LoVo (cell line): ENCODE data around the gene ROMO1.

ENCODE experiments used
- DNase-seq: peaks from one replicate; pipeline ENCODE4 v3.0.0-alpha.2; 2016; ENCODE audit warnings: low spot score

The ROMO1 gene

GRCh38 chr20:35699127-35699956 is at the start of gene ROMO1, which contains the start of gene NFS1:
Gene ROMO1, plus strand, starts transcription at chr20:35699405. Its CDS starts 228 bp downstream, at chr20:35699633.
Gene NFS1, minus strand, starts transcription at chr20:35699352. Its CDS starts 64 bp downstream, at chr20:35699288.
- DNase-seq: peak; percentile 87

DNA sequence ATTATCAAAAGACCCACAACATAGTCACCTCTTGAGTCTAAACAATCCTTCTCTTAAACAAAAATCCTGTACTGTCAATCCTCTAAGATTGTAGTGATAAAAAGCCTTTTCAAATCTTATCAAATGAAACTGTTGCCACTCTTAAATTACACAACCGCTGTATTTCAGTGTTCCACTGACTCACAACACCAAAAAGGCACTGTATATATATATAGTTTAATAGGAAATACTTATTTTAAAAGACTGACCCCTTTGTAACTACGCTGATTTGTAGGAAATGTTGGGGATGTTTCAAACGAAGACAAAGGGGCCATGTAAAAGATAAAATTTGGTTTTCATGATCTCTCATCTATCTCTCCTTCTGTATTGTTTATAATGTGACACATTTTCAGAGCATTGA is 48.6 kb upstream of the ROMO1 start:
- no peak for DNase-seq

DNA sequence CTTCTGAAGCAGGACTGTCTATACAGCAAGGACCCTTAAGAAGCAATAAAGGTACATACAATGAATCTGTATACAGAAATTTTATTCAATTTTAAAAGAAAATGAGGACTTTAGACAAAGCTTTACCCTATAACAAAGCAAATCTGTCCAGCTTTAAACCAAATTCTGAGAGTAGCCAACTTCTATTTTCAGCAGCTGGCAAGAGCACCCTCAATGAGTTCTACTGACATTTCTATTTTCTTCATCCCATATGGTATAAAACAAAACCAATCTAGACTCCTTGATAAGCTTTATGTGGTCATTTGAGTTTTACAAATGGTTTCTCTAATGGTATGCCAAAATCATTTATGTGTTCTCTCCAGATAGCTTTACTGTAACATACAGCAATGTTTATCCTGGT is 47.2 kb upstream of the ROMO1 start:
- DNase-seq: no peak

- no peak for DNase-seq
Measured at GRCh38 chr20:35652641-35653429, 46.4 kb upstream of the ROMO1 start.

DNA sequence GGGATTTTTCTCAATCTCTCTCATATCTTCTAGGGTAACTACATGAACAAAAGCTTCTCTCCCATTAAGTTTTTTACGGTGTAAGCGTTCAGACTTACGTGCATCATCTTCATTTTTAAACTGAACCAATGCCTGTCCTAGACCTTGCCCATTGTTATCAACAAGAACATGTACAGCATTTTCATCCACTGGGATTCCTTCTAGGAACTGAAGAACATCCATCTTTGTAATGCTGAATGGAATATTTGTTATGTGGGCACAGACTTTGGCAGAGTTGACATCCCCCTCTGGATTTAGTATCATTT is 45.8 kb upstream of the ROMO1 start:
- no peak for DNase-seq

- DNase-seq: no peak
Measured at GRCh38 chr20:35653893-35654292, 45.3 kb upstream of the ROMO1 start.

- DNase-seq: no peak
Measured at GRCh38 chr20:35654415-35654814, 44.8 kb upstream of the ROMO1 start.

DNA sequence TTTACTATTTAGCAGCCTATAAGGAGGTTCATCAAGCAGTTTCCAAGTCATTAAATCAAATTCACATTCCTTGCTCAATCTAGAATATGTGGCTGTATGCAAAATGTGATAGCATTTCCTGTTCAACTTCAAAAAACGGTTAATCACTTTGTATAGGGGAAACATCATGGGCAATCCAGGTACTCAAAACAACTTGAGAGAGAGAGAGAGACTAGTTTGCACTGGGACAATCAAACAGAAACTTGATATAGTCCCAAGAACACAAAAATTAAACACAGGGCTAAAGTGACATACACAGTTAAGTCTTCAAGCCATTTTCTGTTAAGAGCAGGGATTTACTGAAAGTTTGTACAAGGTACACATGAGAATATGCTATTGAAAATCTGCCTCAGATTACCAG is 41.9 kb upstream of the ROMO1 start:
- no peak for DNase-seq

- DNase-seq: no peak
Measured at GRCh38 chr20:35660122-35660937, 38.9 kb upstream of the ROMO1 start.

DNA sequence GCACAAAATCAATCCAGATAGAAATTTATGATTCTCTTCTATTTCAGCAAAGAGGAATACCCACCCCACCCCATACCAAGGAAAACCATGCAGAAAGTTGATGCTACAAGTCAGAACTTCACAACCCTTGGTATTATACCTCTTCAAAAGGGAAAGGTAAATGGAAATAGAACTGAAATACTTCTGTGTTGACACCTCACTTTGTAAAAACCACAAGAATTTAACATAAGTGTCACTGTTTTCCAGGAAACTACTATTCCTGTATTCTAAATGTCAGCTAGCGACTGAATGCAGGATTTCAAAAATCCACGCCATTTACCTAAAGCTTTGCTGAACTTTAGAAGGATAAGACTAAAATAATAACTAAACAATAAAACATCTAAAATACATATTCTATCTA is 38.2 kb upstream of the ROMO1 start:
- no peak for DNase-seq

- DNase-seq: no peak
Measured at GRCh38 chr20:35661908-35662307, 37.3 kb upstream of the ROMO1 start.

GRCh38 chr20:35662551-35662950 is 36.7 kb upstream of the ROMO1 start:
- no peak for DNase-seq

DNA sequence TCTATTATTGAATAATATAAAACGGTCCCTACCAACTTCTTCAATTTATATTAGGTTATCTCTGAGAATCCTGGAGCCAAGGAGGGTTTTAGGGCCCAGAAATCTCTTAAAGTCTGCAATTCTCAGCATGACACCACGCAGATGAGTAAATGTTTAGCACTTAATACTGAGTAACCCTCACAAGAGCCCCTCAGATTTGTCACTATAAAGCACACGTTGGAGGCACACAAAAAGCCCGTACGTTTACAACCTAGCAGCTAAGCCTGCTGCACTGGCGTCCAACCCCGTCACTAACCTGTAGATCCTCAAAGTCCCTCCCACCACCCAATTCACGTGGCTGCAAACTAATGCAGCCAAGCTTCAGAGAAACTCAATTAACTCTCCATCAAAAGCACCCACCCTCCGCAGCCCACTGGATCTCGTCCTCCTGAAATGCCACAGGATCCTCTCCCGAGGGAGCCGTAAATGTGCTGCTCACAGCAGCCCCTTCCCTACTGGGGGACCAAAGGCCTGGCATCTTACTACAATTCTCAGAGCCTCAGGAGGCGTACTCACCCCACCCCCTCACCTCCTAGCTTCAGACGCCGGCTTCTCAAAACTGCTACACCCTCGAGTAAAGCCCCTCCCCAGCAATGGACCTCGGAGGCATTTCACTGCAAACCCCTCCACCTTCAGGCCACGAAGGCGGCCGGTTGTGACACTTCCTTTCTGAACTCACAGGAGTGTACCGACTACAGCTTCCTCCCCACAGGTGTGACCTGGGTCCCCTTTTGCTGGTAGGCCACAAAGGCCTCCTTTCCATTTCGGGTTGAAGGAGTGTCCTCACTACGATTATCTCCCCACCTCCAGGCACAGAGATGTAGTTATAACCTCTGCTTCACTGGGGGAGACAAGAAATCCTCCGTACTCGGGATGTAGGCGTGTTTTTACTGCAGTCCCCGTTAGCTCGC is 35.4 kb upstream of the ROMO1 start:
- peak; percentile 29 for DNase-seq

- DNase-seq: peak; percentile 96
Measured at GRCh38 chr20:35664466-35665206, 34.6 kb upstream of the ROMO1 start, which contains the start of the genes CPNE1 and RBM12. Gene CPNE1, minus strand, starts transcription at chr20:35664900. Its CDS starts 31,977 bp downstream, at chr20:35632923. Gene RBM12, minus strand, starts transcription at chr20:35664900. Its CDS starts 9,578 bp downstream, at chr20:35655322.

GRCh38 chr20:35665949-35666288 is 33.3 kb upstream of the ROMO1 start:
- DNase-seq: no peak

DNA sequence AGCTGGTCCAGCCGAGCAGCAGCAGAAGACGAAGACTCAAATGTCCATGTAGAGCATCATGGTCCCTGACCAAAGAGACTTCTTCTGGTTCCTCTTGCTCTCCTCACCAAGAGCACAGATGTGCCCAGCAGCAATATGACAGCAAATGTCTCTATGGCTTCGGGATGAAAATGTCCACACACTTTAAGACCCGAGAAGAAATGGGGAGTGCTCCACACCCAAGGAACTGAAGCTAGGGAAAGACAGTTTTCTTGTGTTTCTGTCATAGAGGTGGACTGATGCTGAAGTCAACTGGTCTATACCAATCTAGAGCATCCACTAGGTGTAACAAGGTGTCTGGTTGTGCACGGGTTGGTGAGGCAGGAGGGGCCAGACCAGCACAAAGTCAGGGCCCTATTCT is 30.0 kb upstream of the ROMO1 start:
- no peak for DNase-seq

GRCh38 chr20:35669681-35670080 is 29.5 kb upstream of the ROMO1 start:
- DNase-seq: no peak

DNA sequence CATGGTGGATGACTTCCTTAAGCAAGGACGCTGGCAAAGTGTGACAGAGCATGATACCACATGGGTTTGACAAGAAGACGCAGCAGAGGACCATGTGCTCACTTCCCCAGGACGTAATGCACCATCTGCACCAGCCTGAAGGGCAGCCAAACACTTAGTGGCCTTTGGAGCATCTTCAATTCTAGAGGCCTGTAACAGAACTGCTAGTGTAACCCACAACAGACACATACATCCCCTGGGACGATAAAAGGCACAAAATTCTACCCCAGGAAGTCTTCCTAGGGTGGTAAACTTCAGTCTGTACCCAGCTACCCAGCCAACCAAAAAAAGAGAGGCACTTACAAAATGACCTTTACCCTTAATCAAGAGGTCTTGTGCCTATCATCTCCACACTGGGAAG is 25.3 kb upstream of the ROMO1 start:
- DNase-seq: no peak

GRCh38 chr20:35674921-35675320 is 24.3 kb upstream of the ROMO1 start:
- no peak for DNase-seq

DNA sequence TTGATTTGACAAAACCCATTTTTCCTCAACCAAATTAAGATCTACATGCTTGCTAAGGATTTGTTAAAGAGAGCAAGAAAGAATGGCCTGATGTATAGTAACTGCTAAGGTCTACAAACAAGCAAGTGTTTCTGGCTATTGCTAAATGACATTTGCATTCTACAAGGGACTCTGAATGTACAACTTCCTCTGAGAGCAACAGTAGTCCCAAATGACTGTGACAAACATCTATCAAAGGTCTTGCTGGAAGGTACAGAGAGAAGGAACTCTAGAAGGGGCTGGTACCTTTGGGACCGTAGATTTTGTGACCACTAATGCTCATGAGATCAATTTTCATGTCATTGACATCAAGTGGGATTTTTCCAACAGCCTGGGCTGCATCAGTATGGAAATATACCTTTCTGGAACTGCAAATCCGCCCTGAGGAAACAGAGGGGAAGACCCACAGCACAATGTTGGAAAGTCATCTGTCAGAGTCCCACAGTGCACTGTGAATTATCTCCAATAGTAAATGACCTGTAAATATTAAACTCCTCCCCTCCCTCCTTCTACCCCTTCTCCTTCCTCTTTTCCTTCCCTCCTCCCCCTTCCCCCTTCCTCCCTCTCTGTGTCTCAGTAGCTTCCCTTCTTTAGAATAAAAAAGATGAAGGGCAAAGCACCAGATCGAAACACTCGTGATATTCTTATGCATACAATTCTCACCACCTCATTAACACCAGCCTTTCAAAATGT is 18.6 kb upstream of the ROMO1 start:
- no peak for DNase-seq
